ENCODE results near the gene AKAP9. TPM values are rescaled to one million over a fixed set of nuclear protein-coding genes. Genes with fewer than 3 reads are reported as not detected.

AKAP9 gene
- total RNA-seq, 4 donors from 2014 or later = 49.7 to 82.6 (median 55.8) TPM

DNA sequence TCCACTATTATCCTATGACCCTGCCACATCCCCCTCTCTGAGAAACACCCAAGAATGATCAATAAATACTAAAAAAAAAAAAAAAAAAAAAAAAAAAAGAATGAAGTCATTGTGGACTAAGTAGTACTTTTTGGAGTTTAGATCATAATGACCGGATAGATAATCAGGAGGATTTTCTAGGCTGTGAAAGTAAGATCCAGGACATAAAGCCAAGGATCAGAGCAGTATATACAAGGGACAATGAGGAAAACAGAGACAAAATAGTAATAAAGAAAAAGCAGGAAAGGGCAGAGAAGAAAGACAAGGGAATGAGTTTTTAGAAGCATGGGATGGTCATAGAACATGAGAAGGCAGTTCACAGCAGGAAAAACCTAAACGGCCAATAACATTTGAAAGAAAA lies 87.6 kb downstream of the AKAP9 start:
- H3K9me3 ChIP-seq = peaks cover 0 to 9% (median 5%) of the 10 kb centered on the region in 3 donors
- no peak for DNase-seq
- H3K36me3 ChIP-seq = peaks cover 5 to 90% (median 17%) of the 10 kb centered on the region in 3 donors
- WGBS, 2 donors = 85 to 93% methylated on average over 2 of the region's 2 CpGs
- no peak overlapping the region for H3K27ac ChIP-seq
- no peak for TF ChIP-seq CTCF (IDR thresholded peaks at IDR 0.05)
- TF ChIP-seq POLR2A (IDR thresholded peaks at IDR 0.05) = no peak
- H3K4me3 ChIP-seq = no peak overlapping the region
- H3K4me1 ChIP-seq = no peaks in the 10 kb centered on the region
- intact Hi-C loops (cut with DNase I) = no loop called here
- H3K27me3 ChIP-seq = no peaks in the 10 kb centered on the region

DNA sequence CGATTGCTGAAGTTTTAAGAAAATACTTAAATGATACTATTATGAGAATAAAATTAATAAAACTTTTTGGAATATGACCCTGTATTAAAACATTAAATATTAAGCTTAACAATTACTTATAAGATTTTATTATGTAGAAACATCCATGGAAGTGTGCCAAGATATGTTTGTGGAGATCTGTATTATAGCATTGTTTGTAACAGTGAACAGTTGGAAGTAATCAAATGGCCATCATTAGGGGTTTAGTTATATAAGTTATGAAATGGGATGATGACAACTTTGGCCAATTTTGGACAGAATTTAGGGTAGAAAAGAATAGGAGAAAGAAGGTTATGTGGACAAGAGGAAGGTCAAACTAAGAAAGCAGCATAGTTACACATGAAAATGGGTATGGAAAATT lies 88.0 kb downstream of the AKAP9 start:
- WGBS, 2 donors = 90 to 93% methylated on average over 1 of the region's 1 CpG
- Histone ChIP-seq H3K27me3 (no peaks in the 10 kb centered on the region), H3K4me1 (no peaks in the 10 kb centered on the region), H3K27ac (no peak overlapping the region), H3K36me3 (peaks cover 5 to 90% (median 13%) of the 10 kb centered on the region in 3 donors), H3K9me3 (peaks cover 0 to 9% (median 5%) of the 10 kb centered on the region in 3 donors), H3K4me3 (no peak overlapping the region)
- intact Hi-C loops (cut with DNase I) = no loop called here
- no peak for DNase-seq
- no peak for TF ChIP-seq POLR2A (IDR thresholded peaks at IDR 0.05)
- no peak for TF ChIP-seq CTCF (IDR thresholded peaks at IDR 0.05)

GRCh38 chr7:92034116-92034515 lies 93.5 kb downstream of the AKAP9 start:
- intact Hi-C loops (cut with DNase I) = no loop called here
- no peak overlapping the region for H3K4me3 ChIP-seq
- no peak overlapping the region for H3K27ac ChIP-seq
- 77 to 96% methylated on average over 2 of the region's 2 CpGs for WGBS, 2 donors
- DNase-seq = no peak
- H3K27me3 ChIP-seq = no peaks in the 10 kb centered on the region
- H3K9me3 ChIP-seq = no peaks in the 10 kb centered on the region
- H3K36me3 ChIP-seq = peaks cover 0 to 71% (median 0%) of the 10 kb centered on the region in 3 donors
- TF ChIP-seq POLR2A (IDR thresholded peaks at IDR 0.05) (no peak), CTCF (IDR thresholded peaks at IDR 0.05) (no peak)
- no peaks in the 10 kb centered on the region for H3K4me1 ChIP-seq

GRCh38 chr7:92035576-92035975 lies 94.9 kb downstream of the AKAP9 start:
- 94 to 100% methylated on average over 1 of the region's 1 CpG for WGBS, 2 donors
- Histone ChIP-seq H3K27me3 (no peaks in the 10 kb centered on the region), H3K4me1 (no peaks in the 10 kb centered on the region), H3K27ac (no peak overlapping the region), H3K9me3 (no peaks in the 10 kb centered on the region), H3K36me3 (peaks cover 0 to 70% (median 0%) of the 10 kb centered on the region in 3 donors), H3K4me3 (no peak overlapping the region)
- no peak for TF ChIP-seq POLR2A (IDR thresholded peaks at IDR 0.05)
- TF ChIP-seq CTCF (IDR thresholded peaks at IDR 0.05) = no peak
- intact Hi-C loops (cut with DNase I) = no loop called here
- DNase-seq = no peak

DNA sequence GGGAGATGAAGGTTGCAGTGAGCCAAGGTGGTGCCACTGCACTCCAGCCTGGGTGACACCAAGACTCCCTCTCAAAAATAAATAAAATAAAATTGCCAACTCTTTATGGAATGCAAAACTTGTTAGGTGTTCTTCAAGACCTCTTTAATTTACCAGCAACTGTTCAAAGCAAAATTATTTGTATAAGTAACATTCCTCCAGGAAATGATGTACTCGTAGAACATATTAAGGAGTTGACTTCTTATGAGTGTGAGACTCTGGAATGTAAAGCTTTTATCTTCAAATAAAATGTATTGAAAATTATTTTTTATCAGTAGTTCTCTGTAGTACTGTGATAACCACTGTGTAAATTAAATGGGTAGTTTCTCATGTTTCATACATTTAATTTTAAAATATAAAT lies 99.2 kb downstream of the AKAP9 start:
- no peaks in the 10 kb centered on the region for H3K27me3 ChIP-seq
- TF ChIP-seq POLR2A (IDR thresholded peaks at IDR 0.05) (no peak), CTCF (IDR thresholded peaks at IDR 0.05) (no peak)
- whole genome bisulfite sequencing, 2 donors = 91% methylated on average over 1 of the region's 1 CpG
- no peaks in the 10 kb centered on the region for H3K9me3 ChIP-seq
- intact Hi-C loops (cut with DNase I) = no loop called here
- peaks cover 0 to 72% (median 0%) of the 10 kb centered on the region in 3 donors for H3K36me3 ChIP-seq
- no peak for DNase-seq
- H3K27ac ChIP-seq = no peak overlapping the region
- H3K4me1 ChIP-seq = no peaks in the 10 kb centered on the region
- H3K4me3 ChIP-seq = no peak overlapping the region

All from esophagus squamous epithelium (tissue), 5 donors.